Liver (tissue), 9 donors: ENCODE results near the gene PTPA. TPM values are rescaled to one million over a fixed set of nuclear protein-coding genes. Genes with fewer than 3 reads are reported as not detected.

ENCODE experiments used
- DNase-seq: peaks from one replicate; pipeline ENCODE4 v3.0.0-alpha.2; 2017; ENCODE audit warnings: low spot score
- H3K27ac ChIP-seq, 2 donors: one replicate each; pipeline ENCODE4 v1.7.0; 2013; ENCODE audit warnings: inconsistent platforms in 2 of 2, low read length in 2 of 2, control low read depth in 1 of 2, low read depth in 1 of 2, mild to moderate bottlenecking in 1 of 2
- H3K27me3 ChIP-seq, 4 donors: one replicate each; pipeline versions ENCODE4 v1.6.1 to v1.7.0; 2013; ENCODE audit warnings: low read length in 3 of 4, inconsistent platforms in 1 of 4, mild to moderate bottlenecking in 1 of 4, moderate library complexity in 1 of 4; ENCODE audit not compliant: control insufficient read depth in 4 of 4, insufficient read depth in 4 of 4
- H3K36me3 ChIP-seq, 4 donors: one replicate each; pipeline versions ENCODE4 v1.6.1 to v1.7.0; 2013; ENCODE audit warnings: low read length in 3 of 4, mild to moderate bottlenecking in 3 of 4, low read depth in 1 of 4, moderate library complexity in 1 of 4; ENCODE audit not compliant: control insufficient read depth in 4 of 4, insufficient read depth in 3 of 4
- H3K4me1 ChIP-seq, 4 donors: one replicate each; pipeline versions ENCODE4 v1.6.1 to v1.7.0; 2013; ENCODE audit warnings: low read length in 3 of 4, mild to moderate bottlenecking in 3 of 4, moderate library complexity in 1 of 4; ENCODE audit not compliant: control insufficient read depth in 4 of 4, insufficient read depth in 4 of 4
- H3K4me3 ChIP-seq, 3 donors: one replicate each; pipeline versions ENCODE4 v1.6.1 to v1.7.0; 2013; ENCODE audit warnings: low read length in 3 of 3, control low read depth in 1 of 3, low read depth in 1 of 3, mild to moderate bottlenecking in 1 of 3
- H3K9ac ChIP-seq, 2 donors: one replicate each; pipeline ENCODE4 v1.7.0; 2013; ENCODE audit warnings: low read length in 2 of 2, mild to moderate bottlenecking in 2 of 2, moderate library complexity in 2 of 2, control low read depth in 1 of 2, low read depth in 1 of 2
- H3K9me3 ChIP-seq, 4 donors: one replicate each; pipeline versions ENCODE4 v1.6.1 to v1.7.0; 2013; ENCODE audit warnings: low read length in 3 of 4; ENCODE audit not compliant: control insufficient read depth in 4 of 4
- EGR1 ChIP-seq, 2 donors: IDR thresholded peaks; 2 replicates each; pipeline ENCODE4 v1.6.1; 2016 to 2018; ENCODE audit warnings: antibody characterized with exemption in 2 of 2, low read depth in 2 of 2
- FOXA1 ChIP-seq: IDR thresholded peaks from 2 replicates; pipeline ENCODE4 v1.6.1; 2016; ENCODE audit warnings: antibody characterized with exemption
- FOXA2 ChIP-seq: IDR thresholded peaks from 2 replicates; pipeline ENCODE4 v1.6.1; 2016; ENCODE audit warnings: antibody characterized with exemption
- GABPA ChIP-seq, 2 donors: IDR thresholded peaks in 1 of 2; conservative IDR thresholded peaks in 1 of 2; 2 replicates each; pipeline ENCODE4 v1.6.1; 2016; ENCODE audit warnings: antibody characterized with exemption in 2 of 2, mild to moderate bottlenecking in 1 of 2, moderate library complexity in 1 of 2
- HNF4A ChIP-seq, 2 donors: conservative IDR thresholded peaks; 2 replicates each; pipeline ENCODE4 v1.6.1; 2016; ENCODE audit warnings: antibody characterized with exemption in 2 of 2, mild to moderate bottlenecking in 2 of 2
- JUND ChIP-seq, 2 donors: IDR thresholded peaks; 2 replicates each; pipeline ENCODE4 v1.6.1; 2016; ENCODE audit warnings: antibody characterized with exemption in 2 of 2
- NR2F2 ChIP-seq: IDR thresholded peaks from 2 replicates; pipeline ENCODE4 v1.6.1; 2016; ENCODE audit warnings: antibody characterized with exemption
- RAD21 ChIP-seq, 2 donors: IDR thresholded peaks; 2 replicates each; pipeline ENCODE4 v1.6.1; 2016; ENCODE audit warnings: antibody characterized with exemption in 2 of 2, mild to moderate bottlenecking in 2 of 2
- REST ChIP-seq: IDR thresholded peaks from 2 replicates; pipeline ENCODE4 v1.6.1; 2016; ENCODE audit warnings: antibody characterized with exemption, mild to moderate bottlenecking
- RXRA ChIP-seq, 2 donors: IDR thresholded peaks; 2 replicates each; pipeline ENCODE4 v1.6.1; 2017 to 2018; ENCODE audit warnings: antibody characterized with exemption in 2 of 2, mild to moderate bottlenecking in 1 of 2
- WGBS: extraction: QIAGEN DNeasy Blood & Tissue Kit; methylation state at CpG from one replicate; pipeline ENCODE4 v1.1.7; 2013; 5-methylcytosine and 5-hydroxymethylcytosine counted together
- polyA plus RNA-seq, 2 donors: library from polyadenylated mRNA; stranded (reverse) in 1 of 2; unstranded in 1 of 2; fragments of 200-250 nt in 1 of 2; fragments of >200 nt in 1 of 2; fragmentation: Nextera tagmentation in 1 of 2; extraction: Ambion mirVana in 1 of 2; gene quantifications; one replicate each; pipeline versions ENCODE4 v1.2.1 to v1.2.3, GENCODE V29; 2013 to 2015
- total RNA-seq, 2 donors: library from RNA; depleted of rRNA; stranded (reverse); fragments of >200 nt; gene quantifications; one replicate each; pipeline ENCODE4 v1.2.3, GENCODE V29; 2014
- donor health status: healthy.
- donor health status: healthy.
- donor health status: healthy.
- donor health status: healthy.
- donor health status: healthy.

The PTPA gene
- total and polyA plus RNA-seq, 4 donors, result 27.6 to 66.0 (median 38.4) TPM

DNA sequence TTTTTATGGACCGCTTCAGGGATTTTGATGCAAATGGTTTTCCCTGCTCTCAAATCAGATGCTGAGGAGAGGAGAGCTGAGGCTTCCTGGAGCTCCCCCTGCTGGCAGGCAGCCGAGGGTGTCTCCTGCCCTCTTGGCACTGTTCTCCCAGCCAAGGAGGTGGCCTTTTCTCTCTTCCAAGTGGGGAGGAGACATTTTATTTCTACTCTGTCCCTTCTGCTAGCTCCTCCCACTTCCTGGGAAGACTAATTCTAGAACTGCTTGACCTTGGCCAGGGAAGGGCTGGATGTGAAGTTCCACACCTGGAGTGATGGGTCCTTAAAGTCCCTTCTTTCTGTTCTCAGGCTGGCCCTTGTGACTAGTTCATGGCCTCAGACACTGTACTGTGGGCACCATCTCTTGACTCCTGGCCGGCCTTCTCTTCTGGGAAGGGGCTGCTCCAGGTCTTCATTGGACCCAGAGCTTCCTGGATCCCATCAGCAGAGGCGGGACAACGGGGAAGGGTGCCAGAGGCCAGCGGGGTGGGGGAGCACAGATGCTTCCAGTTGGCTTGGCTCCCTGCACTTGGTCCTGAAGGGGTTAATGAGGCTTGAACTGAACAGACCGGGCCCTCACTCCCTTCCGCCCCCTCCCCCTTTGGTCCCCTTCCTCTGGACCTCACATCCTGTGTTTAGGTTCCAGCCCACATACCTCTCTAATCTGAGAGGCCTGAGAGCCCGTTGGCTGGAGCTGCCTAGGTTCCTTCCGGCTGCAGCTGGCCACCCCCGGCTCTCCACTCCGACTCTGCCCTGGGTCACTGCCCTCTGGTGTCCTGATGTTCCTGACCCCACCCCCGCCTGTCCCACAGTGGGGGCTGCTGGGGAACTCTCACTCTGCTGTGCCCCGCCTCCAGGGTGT is 32.1 kb downstream of the PTPA start (continued):
- no peak for TF ChIP-seq REST
- TF ChIP-seq RXRA (IDR thresholded peaks at IDR 0.05), result peak; percentile 67 to 78
- peak; percentile 94 for TF ChIP-seq NR2F2

DNA sequence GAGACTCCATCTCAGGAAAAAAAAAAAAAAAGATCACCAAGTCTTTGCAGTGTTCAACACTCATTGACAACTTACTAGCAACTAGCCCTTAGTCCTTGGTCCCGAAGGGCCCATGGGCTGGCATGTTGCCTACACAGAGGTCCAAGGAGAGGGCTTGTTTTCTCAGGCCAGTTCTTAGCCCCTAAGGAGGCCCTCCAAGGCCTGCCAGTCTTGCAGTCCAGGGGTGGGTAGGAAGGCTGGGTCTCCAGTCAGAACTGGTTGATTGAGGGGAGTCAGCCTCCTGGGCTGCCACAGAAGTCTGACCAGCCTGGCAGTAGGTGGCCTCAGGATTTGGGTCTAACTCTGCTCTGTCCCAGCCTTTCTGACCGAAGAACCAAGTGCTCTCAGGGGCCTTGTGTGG is 34.1 kb downstream of the PTPA start:
- no peak for DNase-seq
- H3K27me3 ChIP-seq, result no peaks in the 10 kb centered on the region
- TF ChIP-seq GABPA (IDR thresholded peaks at IDR 0.05 in 1 of 2, conservative IDR thresholded peaks at IDR 0.05 in 1 of 2), result no peak
- no peak for TF ChIP-seq FOXA1
- TF ChIP-seq JUND (IDR thresholded peaks at IDR 0.05), result no peak
- no peak for TF ChIP-seq FOXA2
- TF ChIP-seq HNF4A (conservative IDR thresholded peaks at IDR 0.05), result no peak
- no peak for TF ChIP-seq REST
- TF ChIP-seq RXRA (IDR thresholded peaks at IDR 0.05), result no peak
- peak overlapping the region; percentile 61 to 62 for H3K27ac ChIP-seq
- no peak overlapping the region for H3K9ac ChIP-seq
- 87% methylated on average over 2 of the region's 2 CpGs for WGBS
- no peak overlapping the region for H3K4me3 ChIP-seq
- H3K4me1 ChIP-seq, result peaks cover 7 to 44% (median 27%) of the 10 kb centered on the region in 4 donors
- peaks cover 6 to 23% (median 11%) of the 10 kb centered on the region in 4 donors for H3K36me3 ChIP-seq
- no peaks in the 10 kb centered on the region for H3K9me3 ChIP-seq

DNA sequence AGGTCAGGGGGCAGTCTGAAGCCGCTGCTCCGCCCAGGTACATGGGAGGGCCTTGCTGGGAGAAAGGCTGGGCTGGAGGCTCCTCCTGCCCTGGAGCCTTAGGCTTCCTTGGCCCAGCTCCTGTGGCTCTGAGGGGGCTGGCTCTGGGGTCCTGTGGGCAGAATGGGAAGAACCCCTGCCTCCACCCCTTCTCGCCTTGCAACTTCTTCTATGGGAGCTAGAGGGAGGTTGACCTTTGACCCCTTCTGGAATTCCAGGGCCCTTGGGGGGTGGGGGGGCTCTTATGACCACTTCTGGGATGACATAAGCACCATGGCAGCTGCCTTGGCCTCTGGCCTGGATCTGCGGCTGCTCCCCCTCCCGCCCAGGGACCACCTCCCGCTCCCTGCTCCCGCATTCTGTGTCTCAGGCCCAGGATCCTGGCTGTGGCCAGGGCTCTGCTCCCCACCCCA is 34.7 kb downstream of the PTPA start:
- no peaks in the 10 kb centered on the region for H3K27me3 ChIP-seq
- peaks cover 7 to 28% (median 13%) of the 10 kb centered on the region in 4 donors for H3K36me3 ChIP-seq
- H3K27ac ChIP-seq, result peak overlapping the region; percentile 62 to 70
- DNase-seq, result no peak
- peaks cover 6 to 43% (median 27%) of the 10 kb centered on the region in 4 donors for H3K4me1 ChIP-seq
- no peak overlapping the region for H3K9ac ChIP-seq
- H3K4me3 ChIP-seq, result no peak overlapping the region
- TF ChIP-seq EGR1 (IDR thresholded peaks at IDR 0.05; ENCODE audit: low read depth in 2 of 2) (no peak), RAD21 (IDR thresholded peaks at IDR 0.05) (no peak), NR2F2 (peak; percentile 74), REST (no peak), RXRA (IDR thresholded peaks at IDR 0.05) (peak in 1 of 2 donors; percentile 25)
- 88% methylated on average over 7 of the region's 7 CpGs for WGBS
- no peaks in the 10 kb centered on the region for H3K9me3 ChIP-seq
